SIG-M5 treated with dmso at 0.1 percent for 504 hours (cell line): ENCODE measurements around the gene NLRX1.
A peak's percentile ranks its signal among the peaks of the same experiment; 100 is the strongest.
"Not testable (repeated sequence)": the region's sequence is repeated elsewhere in the genome, so short reads cannot be mapped to it uniquely, and the experiment has no call there.

Source experiments
- DNase-seq: peaks from one replicate; lab custom pipeline; 2025; ENCODE audit not compliant: unreplicated experiment; lab: John Stamatoyannopoulos, UW

The NLRX1 gene

DNA sequence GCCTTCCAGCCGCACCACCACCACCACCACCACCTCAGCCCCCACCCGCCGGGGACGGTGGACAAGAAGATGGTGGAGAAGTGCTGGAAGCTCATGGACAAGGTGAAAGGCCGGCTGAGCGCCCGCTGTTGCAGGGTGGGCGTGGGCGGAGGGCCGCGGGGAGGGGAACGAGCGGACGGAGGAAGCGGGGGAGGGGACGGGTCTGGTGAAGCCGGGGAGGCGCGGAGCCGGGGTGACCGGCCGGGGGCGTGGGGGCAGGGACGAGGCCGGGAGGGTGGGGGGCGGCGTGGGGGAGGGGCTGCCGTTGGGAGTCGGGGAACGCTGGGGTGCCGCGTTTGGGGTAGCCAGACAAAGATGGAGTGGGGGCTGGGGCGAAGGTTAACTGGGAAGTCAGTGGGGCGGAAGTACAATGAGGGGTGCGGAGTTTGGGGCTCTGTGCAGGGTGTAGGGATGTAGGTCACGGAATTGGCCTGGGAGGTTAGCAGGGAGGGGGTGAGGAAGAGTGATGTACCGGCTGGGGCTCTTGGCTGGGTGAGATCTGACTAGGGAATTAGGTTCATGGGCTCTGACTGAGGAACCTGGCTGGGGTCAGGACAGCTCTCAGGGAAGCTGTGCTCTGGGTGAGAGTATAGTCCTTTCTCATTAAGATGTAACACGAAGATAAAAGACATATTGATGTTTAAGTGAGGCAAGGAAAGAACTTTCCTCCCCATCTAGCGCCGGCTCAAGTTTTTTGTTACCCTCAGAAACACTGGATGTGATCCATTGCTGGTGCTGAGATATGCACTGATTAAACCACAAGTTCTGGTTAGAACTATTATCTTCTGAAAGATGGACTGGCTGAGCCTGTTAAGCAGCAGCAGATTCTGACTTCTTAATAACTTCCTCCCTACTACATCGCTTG is 38.2 kb downstream of the NLRX1 start:
- DNase-seq: peak; percentile 59

DNA sequence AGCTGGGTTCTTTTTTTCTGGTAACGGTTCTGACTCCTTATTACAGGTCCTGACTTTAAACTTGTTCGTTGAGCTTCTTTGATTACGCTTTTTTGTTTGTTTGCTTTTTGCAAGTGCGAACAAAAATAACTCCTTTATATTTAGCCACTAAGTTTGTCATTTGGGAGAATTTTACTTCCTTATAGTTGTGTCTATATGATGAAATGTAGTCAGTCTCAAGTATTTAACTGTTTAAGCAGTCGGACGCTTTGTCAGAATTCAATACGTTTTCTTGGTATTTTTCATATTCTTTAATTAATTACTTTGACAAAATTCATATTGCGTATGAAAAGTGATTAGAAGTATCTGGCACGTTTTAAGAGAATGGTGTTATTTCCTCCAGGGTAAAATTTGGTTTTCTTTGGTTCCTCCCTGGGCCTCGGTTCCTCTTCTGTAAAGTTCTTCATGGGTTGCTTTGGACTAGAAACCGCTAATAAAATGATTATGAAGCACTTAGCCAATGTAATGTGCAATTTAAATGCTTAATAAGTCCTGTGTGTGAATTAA is 39.0 kb downstream of the NLRX1 start:
- peak; percentile 59 for DNase-seq

DNA sequence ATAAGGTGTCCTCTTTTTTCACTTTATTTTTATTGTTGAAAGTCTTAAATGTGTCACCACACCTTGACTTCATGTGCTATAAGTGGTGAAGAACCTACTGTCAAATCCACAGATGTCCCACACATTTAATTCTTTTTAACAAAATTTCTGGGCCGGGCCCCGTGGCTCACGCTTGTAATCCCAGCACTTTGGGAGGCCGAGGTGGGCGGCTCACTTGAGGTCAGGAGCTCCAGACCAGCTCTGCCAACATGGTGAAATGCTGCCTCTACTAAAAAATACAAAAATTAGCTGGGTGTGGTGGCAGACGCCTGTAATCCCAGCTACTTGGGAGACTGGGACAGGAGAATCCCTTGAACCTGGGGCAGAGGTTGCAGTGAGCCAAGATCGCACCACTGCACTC is 40.7 kb downstream of the NLRX1 start:
- DNase-seq: no peak

DNA sequence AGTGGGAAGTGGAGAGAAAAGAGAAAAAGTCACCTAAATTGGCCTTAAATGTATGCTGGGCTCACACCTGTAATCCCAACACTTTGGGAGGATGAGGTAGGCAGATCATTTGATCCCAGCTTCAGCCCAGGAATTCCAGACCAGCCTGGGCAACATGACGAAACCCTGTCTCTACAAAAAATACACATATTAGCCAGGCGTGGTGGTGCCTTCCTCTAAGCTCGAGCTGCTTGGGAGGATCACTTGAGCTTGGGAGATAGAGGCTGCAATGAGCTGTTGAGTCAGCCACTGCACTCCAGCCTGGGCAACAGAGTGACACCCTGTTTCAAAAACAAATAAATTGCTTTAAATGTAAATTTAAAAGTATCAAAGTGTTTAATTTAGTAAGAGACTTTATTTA is 41.5 kb downstream of the NLRX1 start:
- no peak for DNase-seq

DNA sequence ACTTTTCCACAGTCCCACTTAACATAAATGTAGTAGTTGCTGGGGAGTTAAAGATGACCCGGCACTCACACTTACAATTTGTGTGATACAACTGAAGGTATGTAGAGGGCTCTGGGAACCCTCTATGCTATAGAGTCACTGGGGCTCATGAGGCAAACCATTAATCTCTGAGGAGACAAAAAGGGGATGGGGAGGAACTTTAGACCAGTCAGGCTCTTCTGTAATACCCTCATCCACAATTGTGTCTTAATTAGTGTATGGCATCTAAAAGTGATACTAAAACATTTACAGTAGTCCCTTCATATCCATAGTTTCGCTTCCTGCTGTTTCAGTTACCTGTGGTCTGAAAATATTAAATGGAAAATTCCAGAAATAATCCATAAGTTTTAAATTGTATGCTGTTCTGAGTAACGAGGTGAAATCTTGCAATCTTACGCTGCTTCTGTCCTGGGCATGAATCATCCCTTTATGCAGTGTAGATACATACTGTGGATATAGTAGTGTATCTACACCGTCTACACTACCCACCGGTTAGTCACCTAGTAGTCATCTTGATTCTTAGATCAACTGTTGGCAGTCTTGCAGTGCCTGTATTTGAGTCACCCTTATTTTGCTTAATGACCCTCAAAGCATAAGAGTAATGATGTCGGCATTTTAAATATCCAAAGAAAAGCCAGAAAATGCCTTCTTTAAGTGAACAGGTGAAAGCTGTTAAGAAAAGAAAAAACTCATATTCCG is 49.8 kb downstream of the NLRX1 start:
- DNase-seq: peak; percentile 20

DNA sequence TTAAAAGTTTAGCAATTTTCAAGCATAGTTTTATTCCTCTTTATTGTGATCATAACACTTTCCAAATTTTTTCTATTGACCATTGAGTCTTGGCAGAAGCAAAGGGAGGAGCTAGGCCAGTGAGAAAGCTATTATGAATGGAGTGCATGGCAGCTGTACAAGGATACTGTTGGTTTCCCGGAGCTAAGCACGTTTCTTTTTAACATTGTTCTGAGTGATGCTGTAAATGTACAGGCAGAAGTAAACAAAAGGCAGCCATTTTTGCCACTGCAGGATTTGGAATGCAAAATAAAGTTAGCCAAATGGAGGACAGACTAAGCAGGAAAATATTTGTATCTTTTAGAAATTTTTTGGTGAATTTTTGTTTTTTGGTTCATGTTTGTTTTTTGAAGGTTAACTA is 53.8 kb downstream of the NLRX1 start:
- DNase-seq: no peak

DNA sequence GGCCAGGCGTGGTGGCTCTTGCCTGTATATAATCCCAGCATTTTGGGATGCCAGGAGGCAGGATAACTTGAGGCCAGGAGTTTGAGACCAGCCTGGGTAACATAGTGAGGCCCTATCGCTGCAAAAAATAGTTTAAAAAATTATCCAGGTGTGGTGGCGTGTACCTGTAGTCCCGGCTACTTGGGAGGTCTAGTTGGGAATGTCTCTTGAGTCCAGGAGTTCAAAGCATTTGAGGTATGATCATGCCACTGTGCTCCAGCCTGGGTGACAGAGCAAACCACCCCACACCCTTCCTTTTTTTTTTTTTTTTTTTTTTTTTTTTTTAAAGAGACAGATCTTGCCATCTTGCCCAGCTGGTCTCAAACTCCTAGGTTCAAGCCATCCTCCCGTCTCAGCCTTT is 54.4 kb downstream of the NLRX1 start:
- DNase-seq: no peak

DNA sequence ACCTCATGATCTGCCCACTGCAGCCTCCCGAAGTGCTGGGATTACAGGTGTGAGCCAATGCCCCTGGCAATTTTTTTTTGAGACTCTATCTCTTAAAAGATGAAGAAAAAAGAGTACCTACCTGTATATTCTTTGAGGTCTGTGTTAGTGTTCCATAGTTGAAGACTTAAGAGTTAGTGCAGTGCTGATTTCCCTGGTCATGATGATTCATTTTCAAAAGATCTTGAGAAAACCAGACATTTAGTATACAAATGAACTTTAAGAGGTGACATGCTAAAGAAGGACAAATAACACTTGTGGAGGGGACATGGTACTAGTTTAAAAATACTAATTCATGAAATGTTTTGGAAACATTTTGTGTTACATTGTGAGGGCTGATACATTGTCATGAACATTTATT is 55.3 kb downstream of the NLRX1 start:
- no peak for DNase-seq

DNA sequence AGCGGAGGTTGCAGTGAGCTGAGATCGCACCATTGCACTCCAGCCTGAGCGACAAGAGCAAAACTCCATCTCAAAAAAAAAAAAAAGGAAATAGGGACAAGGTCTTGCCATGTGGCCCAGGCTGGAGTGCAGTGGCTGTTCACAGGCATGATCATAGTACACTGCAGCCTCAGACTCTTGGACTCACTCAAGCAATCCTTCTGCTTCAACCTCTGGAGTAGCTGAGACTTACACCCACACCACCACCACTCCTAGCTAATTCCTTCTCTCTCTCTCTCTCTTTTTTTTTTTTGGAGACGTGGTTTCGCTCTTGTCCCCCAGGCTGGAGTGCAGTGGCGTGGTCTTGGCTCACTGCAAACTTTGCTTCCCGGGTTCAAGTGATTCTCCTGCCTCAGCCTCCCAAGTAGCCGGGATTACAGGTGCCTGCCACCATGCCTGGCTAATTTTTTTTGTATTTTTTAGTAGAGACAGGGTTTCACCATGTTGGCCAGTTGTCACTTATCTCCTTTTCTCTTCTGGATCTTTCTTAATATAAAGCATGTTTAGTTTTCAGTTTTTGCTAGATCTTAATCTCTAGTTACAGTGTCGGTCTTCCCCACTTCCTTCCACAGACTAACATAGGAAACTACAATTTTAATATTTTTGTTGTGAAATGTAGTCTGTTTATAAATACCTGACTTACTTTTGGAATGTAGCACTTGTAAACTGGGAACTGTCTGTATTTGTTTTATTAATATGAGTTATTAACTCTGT is 60.2 kb downstream of the NLRX1 start:
- DNase-seq: not testable (repeated sequence)

DNA sequence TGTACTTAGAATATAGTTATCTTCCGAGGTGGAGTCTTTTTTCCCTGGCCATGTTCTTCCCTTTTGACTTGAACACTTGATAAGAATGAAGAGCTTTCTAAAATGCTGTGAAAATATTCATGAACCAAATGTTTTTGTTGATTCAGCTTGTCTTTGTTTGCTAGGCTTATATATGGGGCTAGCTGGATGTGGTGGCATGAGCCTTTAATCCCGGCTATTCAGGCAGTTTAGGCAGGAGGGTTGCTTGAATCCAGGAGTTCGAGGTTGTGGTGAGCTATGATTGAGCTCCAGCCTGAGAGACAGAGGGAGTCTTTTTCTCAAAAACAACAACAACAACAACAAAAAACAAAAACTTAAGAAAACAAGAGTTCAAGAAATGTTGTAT is 60.8 kb downstream of the NLRX1 start:
- DNase-seq: no peak

DNA sequence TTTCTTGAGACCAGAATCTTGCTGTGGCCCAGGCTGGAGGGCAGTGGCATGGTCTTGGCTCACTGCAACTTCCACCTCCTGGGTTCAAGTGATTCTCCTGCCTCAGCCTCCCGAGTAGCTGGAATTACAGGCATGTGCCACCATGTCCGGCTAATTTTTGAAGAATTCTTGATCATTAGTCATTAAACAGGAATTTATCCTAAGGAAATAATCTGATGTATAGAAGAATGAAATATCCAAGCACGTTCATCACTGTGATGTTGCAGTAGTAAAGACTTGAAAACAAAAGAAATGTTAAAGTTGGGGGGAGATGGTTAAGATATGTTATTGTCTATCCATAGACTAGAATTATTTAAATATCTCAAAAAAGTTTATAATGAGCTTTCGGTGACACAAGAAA is 61.2 kb downstream of the NLRX1 start:
- no peak for DNase-seq
